GM19328 (cell line): ENCODE measurements around the gene CDCA3.
"Not testable (repeated sequence)": the region's sequence is repeated elsewhere in the genome, so short reads cannot be mapped to it uniquely, and the experiment has no call there.

Experiments used
- ATAC-seq: cut with Tn5 transposase; IDR thresholded peaks from one replicate; pipeline ENCODE4 v1.9.1; 2021; ENCODE audit warnings: mild to moderate bottlenecking, moderate library complexity; ENCODE audit not compliant: unreplicated experiment

The CDCA3 gene

GRCh38 chr12:6873094-6874014, 22.3 kb upstream of the CDCA3 start, which contains the start of gene SPSB2:
Gene SPSB2, minus strand, starts transcription at chr12:6873303. Its CDS starts 402 bp downstream, at chr12:6872901.
- ATAC-seq: peak; percentile 75

GRCh38 chr12:6872073-6873048, 21.3 kb upstream of the CDCA3 start:
- ATAC-seq: no peak

GRCh38 chr12:6871052-6871957, 20.2 kb upstream of the CDCA3 start:
- no peak for ATAC-seq

- ATAC-seq: not testable (repeated sequence)
Observed at GRCh38 chr12:6870304-6870703, 19.2 kb upstream of the CDCA3 start.

GRCh38 chr12:6869049-6870021, 18.2 kb upstream of the CDCA3 start:
- ATAC-seq: no peak

GRCh38 chr12:6868211-6869048, 17.3 kb upstream of the CDCA3 start:
- no peak for ATAC-seq

GRCh38 chr12:6867413-6868210, 16.5 kb upstream of the CDCA3 start, which contains the start of gene TPI1:
Gene TPI1, plus strand, starts transcription at chr12:6867531. Its CDS starts 36 bp downstream, at chr12:6867567.
- ATAC-seq: peak; percentile 52

- peak; percentile 4 for ATAC-seq
Observed at GRCh38 chr12:6866920-6867412, 15.9 kb upstream of the CDCA3 start.

- ATAC-seq: no peak
Observed at GRCh38 chr12:6866163-6866919, 15.3 kb upstream of the CDCA3 start.

GRCh38 chr12:6865307-6865706, 14.2 kb upstream of the CDCA3 start:
- ATAC-seq: not testable (repeated sequence)

- no peak for ATAC-seq
Observed at GRCh38 chr12:6863586-6864321, 12.7 kb upstream of the CDCA3 start.

GRCh38 chr12:6863033-6863432, 11.9 kb upstream of the CDCA3 start:
- ATAC-seq: no peak

GRCh38 chr12:6861391-6861790, 10.3 kb upstream of the CDCA3 start:
- no peak for ATAC-seq

- ATAC-seq: no peak
Observed at GRCh38 chr12:6860942-6861341, 9.9 kb upstream of the CDCA3 start.

- ATAC-seq: no peak
Observed at GRCh38 chr12:6860116-6860515, 9.0 kb upstream of the CDCA3 start.

- no peak for ATAC-seq
Observed at GRCh38 chr12:6858799-6859198, 7.7 kb upstream of the CDCA3 start.
